NOMO-1 treated with dmso at 0.1 percent for 144 hours (cell line): ENCODE measurements around the gene STARD8.
"Not testable (repeated sequence)": the region's sequence is repeated elsewhere in the genome, so short reads cannot be mapped to it uniquely, and the experiment has no call there.

Source experiments
- DNase-seq: peaks from one replicate; lab custom pipeline; 2025; ENCODE audit not compliant: unreplicated experiment; lab: John Stamatoyannopoulos, UW

Gene STARD8

GRCh38 chrX:68647156-68647957, at the start of gene STARD8:
Gene STARD8, plus strand, starts transcription at chrX:68647666. Its CDS starts 217 bp downstream, at chrX:68647883.
- no peak for DNase-seq

GRCh38 chrX:68598841-68599240, 48.6 kb upstream of the STARD8 start:
- no peak for DNase-seq

- DNase-seq = no peak
Measured at GRCh38 chrX:68599256-68600152, 48.0 kb upstream of the STARD8 start.

GRCh38 chrX:68604216-68604615, 43.2 kb upstream of the STARD8 start:
- DNase-seq = not testable (repeated sequence)

GRCh38 chrX:68614733-68615132, 32.7 kb upstream of the STARD8 start:
- not testable (repeated sequence) for DNase-seq

GRCh38 chrX:68627986-68628385, 19.5 kb upstream of the STARD8 start:
- no peak for DNase-seq

GRCh38 chrX:68629936-68630335, 17.5 kb upstream of the STARD8 start:
- DNase-seq = not testable (repeated sequence)

- DNase-seq = no peak
Measured at GRCh38 chrX:68631336-68631735, 16.1 kb upstream of the STARD8 start.

- DNase-seq = no peak
Measured at GRCh38 chrX:68632491-68632890, 15.0 kb upstream of the STARD8 start.

- DNase-seq = no peak
Measured at GRCh38 chrX:68633981-68634380, 13.5 kb upstream of the STARD8 start.

- no peak for DNase-seq
Measured at GRCh38 chrX:68634649-68635227, 12.7 kb upstream of the STARD8 start.

- DNase-seq = no peak
Measured at GRCh38 chrX:68640661-68641060, 6.8 kb upstream of the STARD8 start.

- DNase-seq = no peak
Measured at GRCh38 chrX:68644861-68645260, 2.6 kb upstream of the STARD8 start.

GRCh38 chrX:68646421-68646820, 1.0 kb upstream of the STARD8 start:
- no peak for DNase-seq

GRCh38 chrX:68648960-68649359, 1.5 kb downstream of the STARD8 start:
- DNase-seq = no peak

GRCh38 chrX:68650491-68650890, 3.0 kb downstream of the STARD8 start:
- DNase-seq = no peak

- DNase-seq = no peak
Measured at GRCh38 chrX:68651110-68651509, 3.6 kb downstream of the STARD8 start.

- no peak for DNase-seq
Measured at GRCh38 chrX:68652326-68653170, 5.1 kb downstream of the STARD8 start.

GRCh38 chrX:68654693-68655092, 7.2 kb downstream of the STARD8 start:
- DNase-seq = no peak

GRCh38 chrX:68656473-68656872, 9.0 kb downstream of the STARD8 start:
- not testable (repeated sequence) for DNase-seq

GRCh38 chrX:68658530-68658929, 11.1 kb downstream of the STARD8 start:
- no peak for DNase-seq
